ENCODE measurements around the gene SOCS4.
"Not testable (repeated sequence)": the region's sequence is repeated elsewhere in the genome, so short reads cannot be mapped to it uniquely, and the experiment has no call there.

SOCS4 gene, protein sequence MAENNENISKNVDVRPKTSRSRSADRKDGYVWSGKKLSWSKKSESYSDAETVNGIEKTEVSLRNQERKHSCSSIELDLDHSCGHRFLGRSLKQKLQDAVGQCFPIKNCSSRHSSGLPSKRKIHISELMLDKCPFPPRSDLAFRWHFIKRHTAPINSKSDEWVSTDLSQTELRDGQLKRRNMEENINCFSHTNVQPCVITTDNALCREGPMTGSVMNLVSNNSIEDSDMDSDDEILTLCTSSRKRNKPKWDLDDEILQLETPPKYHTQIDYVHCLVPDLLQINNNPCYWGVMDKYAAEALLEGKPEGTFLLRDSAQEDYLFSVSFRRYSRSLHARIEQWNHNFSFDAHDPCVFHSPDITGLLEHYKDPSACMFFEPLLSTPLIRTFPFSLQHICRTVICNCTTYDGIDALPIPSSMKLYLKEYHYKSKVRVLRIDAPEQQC

DNA sequence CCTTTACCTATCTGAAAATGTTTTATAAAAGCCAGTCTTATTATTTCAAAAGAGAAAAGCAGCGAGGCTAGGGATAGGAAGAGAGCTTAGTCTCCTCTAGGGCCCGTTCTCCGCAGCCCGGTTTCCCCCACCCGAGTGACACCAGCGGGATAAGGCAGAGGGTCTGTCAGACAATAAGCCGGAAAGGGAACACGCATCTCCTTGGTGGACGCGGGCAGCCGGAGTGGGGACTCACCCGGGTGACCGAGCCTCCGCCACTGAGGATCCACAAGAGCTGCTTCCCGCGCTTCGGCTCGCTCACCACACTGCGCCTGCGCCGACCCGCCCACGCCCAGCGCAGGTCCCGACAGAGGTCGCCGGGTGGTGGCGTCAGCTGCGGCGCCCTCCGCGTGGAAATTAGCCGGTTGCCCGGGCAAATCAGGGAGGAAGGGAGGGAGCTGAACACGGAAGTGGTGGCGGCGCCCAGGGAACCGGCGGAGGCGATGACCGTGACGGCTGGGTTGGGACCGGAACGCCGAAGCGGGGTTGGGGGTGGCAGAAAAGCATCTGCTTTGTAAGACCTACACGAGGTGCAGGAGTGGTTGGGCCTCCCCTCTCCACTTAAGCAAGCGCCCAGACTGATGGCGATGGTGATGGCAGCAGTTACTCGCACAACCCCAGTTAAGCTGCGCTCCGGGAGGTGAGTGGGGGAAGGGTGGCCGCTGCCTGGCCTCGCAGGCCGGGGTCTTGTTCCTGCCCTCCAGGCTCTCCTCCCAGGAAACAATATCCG, at the start of gene SOCS4, which contains the start of gene WDHD1:
SOCS4 (plus strand) TSS at position 444 of the 769 bp plus-strand sequence. CDS start 15,806 bp downstream, outside the sequence.
WDHD1 (minus strand) TSS at position 307 of the 769 bp plus-strand sequence. CDS start 312 bp downstream, outside the sequence.
- Histone ChIP-seq H3K9me3 (ENCODE audit: control insufficient read depth in 5 of 5, low read length in 5 of 5) (no peaks in the 10 kb centered on the region), H3K27me3 (ENCODE audit: control insufficient read depth in 5 of 5, insufficient read depth in 4 of 5, low read length in 5 of 5) (no peaks in the 10 kb centered on the region), H3K36me3 (ENCODE audit: control insufficient read depth in 5 of 5, insufficient read depth in 5 of 5, low read length in 5 of 5) (no peaks in the 10 kb centered on the region), H3K27ac (ENCODE audit: low read depth, low read length) (peak within 1 kb of the TSS; percentile 72), H3K9ac (ENCODE audit: low read length in 5 of 5) (peak within 1 kb of the TSS; percentile 84 to 93 (median 89)), H3K4me3 (ENCODE audit: low read depth in 1 of 5, low read length in 5 of 5) (peak within 1 kb of the TSS; percentile 94 to 100 (median 100)), H3K4me1 (ENCODE audit: control insufficient read depth in 5 of 5, insufficient read depth in 5 of 5, low read length in 5 of 5) (peaks cover 0 to 34% (median 27%) of the 10 kb centered on the region in 5 donors)

DNA sequence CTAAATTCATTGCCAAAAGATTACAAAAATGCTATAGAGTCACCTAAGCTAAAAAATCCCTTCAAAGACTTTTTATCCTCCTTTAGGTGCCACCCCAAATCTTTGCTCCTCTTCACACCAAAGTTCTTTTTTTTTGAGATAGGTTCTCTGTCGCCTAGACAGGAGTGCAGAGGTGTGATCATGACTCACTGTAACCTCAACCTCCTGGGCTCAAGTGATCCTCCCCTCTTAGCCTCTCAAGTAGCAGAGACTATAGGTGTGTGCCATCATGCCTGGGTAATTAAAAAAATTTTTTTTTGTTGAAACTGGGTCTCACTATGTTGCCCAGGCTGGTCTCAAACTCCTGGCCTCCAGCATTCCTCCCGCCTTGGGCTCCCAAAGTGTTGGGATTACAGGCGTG, 48.0 kb upstream of the SOCS4 start:
- Histone ChIP-seq H3K27me3 (ENCODE audit: control insufficient read depth in 5 of 5, insufficient read depth in 4 of 5, low read length in 5 of 5) (no peaks in the 10 kb centered on the region), H3K4me1 (ENCODE audit: control insufficient read depth in 5 of 5, insufficient read depth in 5 of 5, low read length in 5 of 5) (peaks cover 0 to 5% (median 0%) of the 10 kb centered on the region in 5 donors), H3K36me3 (ENCODE audit: control insufficient read depth in 5 of 5, insufficient read depth in 5 of 5, low read length in 5 of 5) (no peaks in the 10 kb centered on the region), H3K4me3 (ENCODE audit: low read depth in 1 of 5, low read length in 5 of 5) (no peak overlapping the region), H3K9ac (ENCODE audit: low read length in 5 of 5) (no peak overlapping the region), H3K27ac (ENCODE audit: low read depth, low read length) (no peak overlapping the region), H3K9me3 (ENCODE audit: control insufficient read depth in 5 of 5, low read length in 5 of 5) (no peaks in the 10 kb centered on the region)

DNA sequence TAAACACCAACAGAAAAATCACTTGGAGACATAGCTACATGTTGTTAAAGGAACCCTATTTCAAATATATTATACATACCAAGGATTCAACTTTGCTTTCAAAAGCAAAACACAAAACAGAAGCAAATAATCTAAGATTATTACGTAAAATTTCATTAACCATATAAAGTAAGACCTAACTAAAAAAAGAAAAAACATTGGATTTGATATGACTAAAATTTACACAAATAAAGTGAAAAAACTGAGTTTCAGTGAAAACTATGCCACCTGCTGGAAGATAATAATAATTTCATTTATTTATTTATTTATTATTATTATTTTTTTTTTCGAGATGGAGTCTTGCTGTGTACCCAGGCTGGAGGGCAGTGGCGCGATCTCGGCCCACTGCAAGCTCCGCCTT, 45.3 kb upstream of the SOCS4 start:
- Histone ChIP-seq H3K4me3 (ENCODE audit: low read depth in 1 of 5, low read length in 5 of 5) (no peak overlapping the region), H3K27me3 (ENCODE audit: control insufficient read depth in 5 of 5, insufficient read depth in 4 of 5, low read length in 5 of 5) (no peaks in the 10 kb centered on the region), H3K4me1 (ENCODE audit: control insufficient read depth in 5 of 5, insufficient read depth in 5 of 5, low read length in 5 of 5) (no peaks in the 10 kb centered on the region), H3K36me3 (ENCODE audit: control insufficient read depth in 5 of 5, insufficient read depth in 5 of 5, low read length in 5 of 5) (no peaks in the 10 kb centered on the region), H3K27ac (ENCODE audit: low read depth, low read length) (no peak overlapping the region), H3K9me3 (ENCODE audit: control insufficient read depth in 5 of 5, low read length in 5 of 5) (no peaks in the 10 kb centered on the region), H3K9ac (ENCODE audit: low read length in 5 of 5) (no peak overlapping the region)

DNA sequence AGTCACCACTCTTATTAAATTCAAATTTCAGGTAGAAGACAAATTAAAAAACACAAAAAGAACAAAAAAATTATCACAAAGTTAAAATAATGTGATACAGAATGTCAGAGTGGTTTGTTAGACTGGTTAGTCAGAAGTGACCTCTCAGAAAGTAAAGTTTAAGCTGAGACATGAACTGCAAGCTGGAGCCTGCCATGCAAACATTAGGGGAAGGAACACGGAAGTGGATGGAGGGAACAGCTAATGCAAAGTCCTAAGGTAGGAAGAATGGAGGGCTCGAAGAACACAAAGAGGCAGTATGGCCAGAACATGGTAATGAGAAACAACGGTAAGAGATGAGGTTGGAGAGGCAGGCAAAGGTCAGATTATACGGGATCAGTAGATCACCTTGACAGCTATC, 41.9 kb upstream of the SOCS4 start:
- H3K27ac ChIP-seq (ENCODE audit: low read depth, low read length) = no peak overlapping the region
- peaks cover 0 to 5% (median 0%) of the 10 kb centered on the region in 5 donors for H3K36me3 ChIP-seq (ENCODE audit: control insufficient read depth in 5 of 5, insufficient read depth in 5 of 5, low read length in 5 of 5)
- H3K9ac ChIP-seq (ENCODE audit: low read length in 5 of 5) = no peak overlapping the region

DNA sequence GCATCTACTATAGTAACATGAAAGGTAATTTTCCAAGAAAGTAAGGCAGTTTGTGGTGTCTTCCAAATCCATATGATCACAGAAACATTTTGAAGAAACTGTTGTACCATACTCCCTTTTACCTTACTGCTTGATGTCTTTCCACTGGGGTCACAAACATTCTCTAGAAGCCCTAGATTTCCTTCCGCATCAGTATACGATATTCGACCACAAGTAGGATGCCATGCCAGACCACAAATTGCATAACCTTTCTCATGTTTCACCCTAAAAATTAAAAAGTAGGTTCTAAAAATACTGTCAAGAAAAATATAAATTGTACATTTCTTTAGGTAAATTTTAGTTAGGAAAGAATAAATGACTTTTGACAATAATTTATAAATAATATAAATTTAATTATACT, 26.7 kb upstream of the SOCS4 start:
- Histone ChIP-seq H3K27ac (ENCODE audit: low read depth, low read length) (no peak overlapping the region), H3K4me1 (ENCODE audit: control insufficient read depth in 5 of 5, insufficient read depth in 5 of 5, low read length in 5 of 5) (no peaks in the 10 kb centered on the region), H3K36me3 (ENCODE audit: control insufficient read depth in 5 of 5, insufficient read depth in 5 of 5, low read length in 5 of 5) (peaks cover 0 to 8% (median 3%) of the 10 kb centered on the region in 5 donors), H3K9ac (ENCODE audit: low read length in 5 of 5) (no peak overlapping the region), H3K9me3 (ENCODE audit: control insufficient read depth in 5 of 5, low read length in 5 of 5) (no peaks in the 10 kb centered on the region), H3K4me3 (ENCODE audit: low read depth in 1 of 5, low read length in 5 of 5) (no peak overlapping the region), H3K27me3 (ENCODE audit: control insufficient read depth in 5 of 5, insufficient read depth in 4 of 5, low read length in 5 of 5) (no peaks in the 10 kb centered on the region)

More for the DNA sequence above, 41.9 kb upstream of the SOCS4 start:
- no peaks in the 10 kb centered on the region for H3K27me3 ChIP-seq (ENCODE audit: control insufficient read depth in 5 of 5, insufficient read depth in 4 of 5, low read length in 5 of 5)
- H3K4me1 ChIP-seq (ENCODE audit: control insufficient read depth in 5 of 5, insufficient read depth in 5 of 5, low read length in 5 of 5) = no peaks in the 10 kb centered on the region
- no peak overlapping the region for H3K4me3 ChIP-seq (ENCODE audit: low read depth in 1 of 5, low read length in 5 of 5)
- no peaks in the 10 kb centered on the region for H3K9me3 ChIP-seq (ENCODE audit: control insufficient read depth in 5 of 5, low read length in 5 of 5)

DNA sequence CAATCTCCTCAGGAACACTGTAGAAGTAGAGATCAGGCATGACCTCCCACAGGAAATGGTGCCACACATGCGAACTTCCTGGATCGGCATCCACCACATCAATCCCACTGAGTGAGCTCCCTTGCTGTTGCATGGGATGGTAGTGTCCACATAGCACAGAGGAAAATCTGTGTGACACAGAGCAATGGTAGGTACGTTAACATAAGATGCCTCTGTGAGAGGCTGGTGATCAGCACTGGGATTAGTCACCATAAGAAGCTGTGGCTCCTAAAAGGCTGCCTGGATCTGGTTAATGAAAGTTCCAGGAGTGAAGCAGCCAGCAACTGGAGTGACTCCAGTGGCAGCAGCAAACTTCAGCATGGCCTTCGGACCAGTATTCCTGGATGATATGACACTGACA, 22.0 kb upstream of the SOCS4 start:
- Histone ChIP-seq H3K27me3 (ENCODE audit: control insufficient read depth in 5 of 5, insufficient read depth in 4 of 5, low read length in 5 of 5) (no peaks in the 10 kb centered on the region), H3K36me3 (ENCODE audit: control insufficient read depth in 5 of 5, insufficient read depth in 5 of 5, low read length in 5 of 5) (peaks cover 0 to 10% (median 3%) of the 10 kb centered on the region in 5 donors)

DNA sequence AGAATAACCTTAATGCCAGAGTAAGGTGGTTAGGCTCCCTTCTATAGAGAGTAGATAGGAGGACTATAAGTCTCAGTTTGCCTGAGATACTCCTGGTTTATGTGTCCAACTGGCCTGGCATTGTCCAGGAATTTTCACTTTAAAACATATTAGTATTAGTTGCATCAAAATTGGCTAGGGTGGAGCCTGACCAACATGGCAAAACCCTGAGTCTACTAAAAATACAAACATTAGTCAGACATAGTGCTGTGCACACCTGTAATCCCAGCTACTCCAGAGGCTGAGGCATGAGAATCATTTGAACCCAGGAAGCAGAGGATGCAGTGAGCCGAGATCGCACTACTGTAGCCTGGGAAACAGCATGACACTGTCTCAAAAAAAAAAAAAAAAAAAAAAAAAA, 12.0 kb upstream of the SOCS4 start:
- Histone ChIP-seq H3K9me3 (ENCODE audit: control insufficient read depth in 5 of 5, low read length in 5 of 5) (no peaks in the 10 kb centered on the region), H3K4me1 (ENCODE audit: control insufficient read depth in 5 of 5, insufficient read depth in 5 of 5, low read length in 5 of 5) (no peaks in the 10 kb centered on the region), H3K36me3 (ENCODE audit: control insufficient read depth in 5 of 5, insufficient read depth in 5 of 5, low read length in 5 of 5) (peaks cover 0 to 2% (median 0%) of the 10 kb centered on the region in 5 donors), H3K27ac (ENCODE audit: low read depth, low read length) (no peak overlapping the region), H3K4me3 (ENCODE audit: low read depth in 1 of 5, low read length in 5 of 5) (no peak overlapping the region), H3K27me3 (ENCODE audit: control insufficient read depth in 5 of 5, insufficient read depth in 4 of 5, low read length in 5 of 5) (no peaks in the 10 kb centered on the region), H3K9ac (ENCODE audit: low read length in 5 of 5) (no peak overlapping the region)

More for the DNA sequence above, 22.0 kb upstream of the SOCS4 start:
- Histone ChIP-seq H3K4me1 (ENCODE audit: control insufficient read depth in 5 of 5, insufficient read depth in 5 of 5, low read length in 5 of 5) (no peaks in the 10 kb centered on the region), H3K27ac (ENCODE audit: low read depth, low read length) (no peak overlapping the region), H3K9me3 (ENCODE audit: control insufficient read depth in 5 of 5, low read length in 5 of 5) (no peaks in the 10 kb centered on the region), H3K9ac (ENCODE audit: low read length in 5 of 5) (no peak overlapping the region), H3K4me3 (ENCODE audit: low read depth in 1 of 5, low read length in 5 of 5) (no peak overlapping the region)

DNA sequence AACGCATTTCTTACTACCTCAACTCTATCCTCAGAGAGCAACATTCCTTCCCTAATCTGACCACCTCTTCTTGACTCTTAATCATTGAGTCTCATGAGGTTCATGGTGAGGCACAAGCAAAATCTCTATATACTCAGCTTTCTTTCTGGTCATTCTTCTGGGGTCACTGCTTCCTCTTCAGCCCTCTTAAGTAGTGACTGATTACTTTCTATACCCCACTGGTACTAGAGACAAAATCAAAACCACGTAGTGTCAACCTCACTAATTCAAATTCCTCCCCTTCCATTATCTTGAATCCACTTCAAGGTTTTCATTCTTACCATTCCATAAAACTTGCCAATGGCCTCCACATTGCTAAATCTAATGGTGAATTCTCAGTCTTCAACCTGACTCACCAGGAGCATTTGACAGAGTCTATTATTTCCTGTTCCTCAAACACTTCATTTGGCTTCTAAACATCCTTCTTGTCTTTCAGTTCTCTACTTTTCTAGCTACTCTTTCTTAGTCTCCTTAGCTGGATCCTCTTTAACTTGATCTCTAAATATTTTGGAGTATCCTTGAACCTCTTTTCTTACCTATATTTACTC, 7.0 kb upstream of the SOCS4 start:
- Histone ChIP-seq H3K9me3 (ENCODE audit: control insufficient read depth in 5 of 5, low read length in 5 of 5) (no peaks in the 10 kb centered on the region), H3K36me3 (ENCODE audit: control insufficient read depth in 5 of 5, insufficient read depth in 5 of 5, low read length in 5 of 5) (peaks cover 0 to 3% (median 0%) of the 10 kb centered on the region in 5 donors), H3K27ac (ENCODE audit: low read depth, low read length) (no peak overlapping the region), H3K4me1 (ENCODE audit: control insufficient read depth in 5 of 5, insufficient read depth in 5 of 5, low read length in 5 of 5) (no peaks in the 10 kb centered on the region), H3K4me3 (ENCODE audit: low read depth in 1 of 5, low read length in 5 of 5) (no peak overlapping the region), H3K27me3 (ENCODE audit: control insufficient read depth in 5 of 5, insufficient read depth in 4 of 5, low read length in 5 of 5) (no peaks in the 10 kb centered on the region), H3K9ac (ENCODE audit: low read length in 5 of 5) (no peak overlapping the region)

DNA sequence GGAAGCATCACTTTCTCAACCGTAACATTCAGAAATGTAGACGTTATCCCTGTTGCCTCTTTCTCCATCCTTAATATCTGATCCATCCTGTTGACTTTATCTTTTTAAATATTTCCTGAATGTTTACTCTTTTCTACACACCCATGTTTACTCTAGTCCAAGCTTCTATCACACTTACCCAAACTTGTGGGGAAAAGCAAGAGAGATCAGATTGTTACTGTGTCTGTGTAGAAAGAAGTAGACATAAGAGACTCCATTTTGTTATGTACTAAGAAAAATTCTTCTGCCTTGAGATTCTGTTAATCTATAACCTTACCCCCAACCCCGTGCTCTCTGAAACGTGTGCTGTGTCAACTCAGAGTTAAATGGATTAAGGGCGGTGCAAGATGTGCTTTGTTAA, 2.7 kb upstream of the SOCS4 start:
- H3K4me3 ChIP-seq (ENCODE audit: low read depth in 1 of 5, low read length in 5 of 5); H3K9ac ChIP-seq (ENCODE audit: low read length in 5 of 5); H3K27ac ChIP-seq (ENCODE audit: low read depth, low read length); H3K27me3 ChIP-seq (ENCODE audit: control insufficient read depth in 5 of 5, insufficient read depth in 4 of 5, low read length in 5 of 5); H3K36me3 ChIP-seq (ENCODE audit: control insufficient read depth in 5 of 5, insufficient read depth in 5 of 5, low read length in 5 of 5); H3K9me3 ChIP-seq (ENCODE audit: control insufficient read depth in 5 of 5, low read length in 5 of 5): not testable (repeated sequence)
- peaks cover 0 to 27% (median 24%) of the 10 kb centered on the region in 5 donors for H3K4me1 ChIP-seq (ENCODE audit: control insufficient read depth in 5 of 5, insufficient read depth in 5 of 5, low read length in 5 of 5)
